Prostate gland (tissue), 2 donors: ENCODE data around the gene SNRPA1. TPM values are rescaled to one million over a fixed set of nuclear protein-coding genes. Genes with fewer than 3 reads are reported as not detected.

Experiments used
- DNase-seq: peaks from one replicate; pipeline ENCODE4 v3.0.0-alpha.2; 2019; ENCODE audit warnings: low spot score
- H3K27ac ChIP-seq, 2 donors: fragments of 200-600 bp; sonication (generic); 2 replicates each; pipeline ENCODE4 v1.5.1; 2017 to 2019
- H3K27me3 ChIP-seq: fragments of 200-600 bp; sonication (generic); replicated peaks from 2 replicates; pipeline ENCODE4 v1.5.1; 2019; ENCODE audit not compliant: insufficient read depth
- H3K36me3 ChIP-seq, 2 donors: fragments of 200-600 bp; sonication (generic); 1 replicate in 1 of 2; 2 replicates in 1 of 2; pipeline versions ENCODE4 v1.5.1 to v1.8.1; 2017 to 2019
- H3K4me1 ChIP-seq: fragments of 200-600 bp; sonication (generic); replicated peaks from 2 replicates; pipeline ENCODE4 v1.5.1; 2019
- H3K4me3 ChIP-seq, 2 donors: fragments of 200-600 bp; sonication (generic); 2 replicates each; pipeline ENCODE4 v1.5.1; 2017 to 2019
- H3K9me3 ChIP-seq: fragments of 200-600 bp; sonication (generic); 2 replicates; pipeline ENCODE4 v1.5.1; 2017
- POLR2A ChIP-seq: fragments of 450-650 bp; IDR thresholded peaks from one replicate; pipeline ENCODE4 v1.6.1; 2016; ENCODE audit warnings: antibody characterized with exemption, mild to moderate bottlenecking
- POLR2AphosphoS5 ChIP-seq: sonication (generic); formaldehyde crosslinking; IDR thresholded peaks from one replicate; pipeline ENCODE4 v1.6.1; 2017; ENCODE audit warnings: antibody characterized with exemption
- WGBS: methylation state at CpG from one replicate; pipeline ENCODE4 v1.1.5; 2018; 5-methylcytosine and 5-hydroxymethylcytosine counted together
- intact Hi-C: fragments of 100-400 bp; cut with DNase I; formaldehyde crosslinking; loops from one replicate; pipeline ENCODE4 v1.14.2; 2022
- total RNA-seq, 2 donors: library from RNA; depleted of rRNA; stranded (reverse); fragments of >200 nt; gene quantifications; one replicate each; pipeline ENCODE4 v1.1.0, GENCODE V29; 2016
- TF ChIP-seq, protein P1 (sequence below), 4 experiments: fragments of 200-600 bp in 2 of 4; fragments of 450-650 bp in 2 of 4; sonication (generic) in 2 of 4; IDR thresholded peaks; 1 replicate in 3 of 4; 2 replicates in 1 of 4; pipeline ENCODE4 v1.5.1; 2016 to 2019; ENCODE audit warnings: antibody characterized with exemption in 4 of 4, mild to moderate bottlenecking in 2 of 4, moderate library complexity in 2 of 4

SNRPA1 gene
- total RNA-seq, 2 donors from 2014 or later: 23.6 to 55.3 TPM

DNA sequence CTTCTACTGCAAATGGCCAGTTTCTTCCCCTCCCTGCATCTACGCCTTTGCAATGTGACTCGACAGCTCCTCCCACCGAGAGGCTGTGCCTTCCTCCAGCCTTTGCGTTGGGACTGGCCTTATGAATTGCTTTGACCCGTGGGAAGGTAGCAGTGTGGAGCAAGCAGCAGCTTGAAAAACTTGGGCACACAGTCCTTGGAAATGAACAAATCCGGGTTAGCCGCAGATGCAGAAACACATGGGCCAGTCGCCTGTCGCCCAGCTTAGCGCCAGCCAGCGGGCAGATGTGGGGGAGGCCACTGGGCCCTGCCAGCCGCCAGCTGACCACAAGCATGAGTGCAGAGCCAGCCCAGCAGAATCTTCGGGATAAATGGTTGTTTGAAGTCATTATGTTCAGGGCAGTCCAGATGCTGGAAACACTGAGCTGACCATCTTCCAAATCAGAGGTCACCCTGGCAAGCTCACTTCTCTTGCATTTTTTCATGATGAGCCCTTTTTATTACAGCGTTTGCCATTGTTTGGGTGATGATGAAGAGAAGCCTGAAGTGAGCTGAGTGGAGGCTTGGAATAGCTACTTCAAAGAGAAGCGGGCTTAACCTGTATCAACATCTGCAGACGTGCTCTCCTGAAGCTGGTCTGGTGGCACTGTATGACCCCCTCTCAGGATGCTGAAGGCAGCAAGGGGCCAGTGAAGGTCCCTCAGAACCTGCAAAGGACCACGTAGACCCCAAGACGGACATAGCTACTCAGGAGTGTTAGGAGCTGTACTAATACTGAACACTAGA is 27.5 kb downstream of the SNRPA1 start:
- TF ChIP-seq, protein P1, sequence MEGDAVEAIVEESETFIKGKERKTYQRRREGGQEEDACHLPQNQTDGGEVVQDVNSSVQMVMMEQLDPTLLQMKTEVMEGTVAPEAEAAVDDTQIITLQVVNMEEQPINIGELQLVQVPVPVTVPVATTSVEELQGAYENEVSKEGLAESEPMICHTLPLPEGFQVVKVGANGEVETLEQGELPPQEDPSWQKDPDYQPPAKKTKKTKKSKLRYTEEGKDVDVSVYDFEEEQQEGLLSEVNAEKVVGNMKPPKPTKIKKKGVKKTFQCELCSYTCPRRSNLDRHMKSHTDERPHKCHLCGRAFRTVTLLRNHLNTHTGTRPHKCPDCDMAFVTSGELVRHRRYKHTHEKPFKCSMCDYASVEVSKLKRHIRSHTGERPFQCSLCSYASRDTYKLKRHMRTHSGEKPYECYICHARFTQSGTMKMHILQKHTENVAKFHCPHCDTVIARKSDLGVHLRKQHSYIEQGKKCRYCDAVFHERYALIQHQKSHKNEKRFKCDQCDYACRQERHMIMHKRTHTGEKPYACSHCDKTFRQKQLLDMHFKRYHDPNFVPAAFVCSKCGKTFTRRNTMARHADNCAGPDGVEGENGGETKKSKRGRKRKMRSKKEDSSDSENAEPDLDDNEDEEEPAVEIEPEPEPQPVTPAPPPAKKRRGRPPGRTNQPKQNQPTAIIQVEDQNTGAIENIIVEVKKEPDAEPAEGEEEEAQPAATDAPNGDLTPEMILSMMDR (IDR thresholded peaks at IDR 0.05): no peak
- TF ChIP-seq POLR2AphosphoS5: no peak
- TF ChIP-seq POLR2A: no peak
- Histone ChIP-seq H3K9me3 (no peaks in the 10 kb centered on the region), H3K36me3 (peaks cover 0 to 20% of the 10 kb centered on the region in 2 donors), H3K27ac (no peak overlapping the region), H3K27me3 (no peaks in the 10 kb centered on the region), H3K4me1 (no peaks in the 10 kb centered on the region), H3K4me3 (no peak overlapping the region)
- intact Hi-C loops: loop anchor here (5.0 kb wide), 1 partner anchor 350 kb away; the partner anchor contains the start of gene LRRK1
- 54% methylated on average over 18 of the region's 18 CpGs for WGBS
- DNase-seq: no peak

GRCh38 chr15:101266787-101267186 is 28.3 kb downstream of the SNRPA1 start:
- intact Hi-C loops: loop anchor here (5.0 kb wide), 1 partner anchor 349 kb away; the partner anchor contains the start of gene LRRK1
- no peak overlapping the region for H3K4me3 ChIP-seq

DNA sequence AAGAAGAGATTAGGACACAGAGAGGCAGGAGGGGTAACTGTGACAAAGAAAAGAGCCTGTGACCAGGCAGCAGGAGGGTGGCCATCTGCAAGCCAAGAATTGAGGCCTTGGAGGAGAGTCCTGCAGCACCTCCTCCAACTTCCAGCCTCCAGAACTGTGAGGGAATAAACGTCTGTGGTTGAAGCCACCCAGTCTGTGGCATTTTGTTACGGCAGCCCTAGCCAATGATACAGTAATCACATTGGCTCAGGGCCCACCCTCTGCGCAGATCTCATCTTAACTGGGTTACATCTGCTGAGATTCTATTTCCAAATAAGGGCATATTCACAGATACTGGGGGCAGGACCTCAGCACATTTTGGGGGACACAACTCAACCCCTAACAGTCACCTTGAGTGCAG is 29.0 kb downstream of the SNRPA1 start:
- no peaks in the 10 kb centered on the region for H3K27me3 ChIP-seq
- intact Hi-C loops: loop anchor here (5.0 kb wide), 1 partner anchor 349 kb away; the partner anchor contains the start of gene LRRK1
- no peaks in the 10 kb centered on the region for H3K4me1 ChIP-seq
- 77% methylated on average over 3 of the region's 3 CpGs for WGBS
- H3K4me3 ChIP-seq: no peak overlapping the region
- peaks cover 0 to 8% of the 10 kb centered on the region in 2 donors for H3K36me3 ChIP-seq
- no peaks in the 10 kb centered on the region for H3K9me3 ChIP-seq
- H3K27ac ChIP-seq: no peak overlapping the region
- no peak for DNase-seq
- TF ChIP-seq, protein P1 (IDR thresholded peaks at IDR 0.05): no peak
- TF ChIP-seq POLR2AphosphoS5 (no peak), POLR2A (no peak)

More at GRCh38 chr15:101266787-101267186, 28.3 kb downstream of the SNRPA1 start:
- Histone ChIP-seq H3K27me3 (no peaks in the 10 kb centered on the region), H3K4me1 (no peaks in the 10 kb centered on the region), H3K36me3 (peaks cover 0 to 15% of the 10 kb centered on the region in 2 donors), H3K27ac (no peak overlapping the region), H3K9me3 (no peaks in the 10 kb centered on the region)
- TF ChIP-seq POLR2AphosphoS5 (no peak), POLR2A (no peak)
- TF ChIP-seq, protein P1 (IDR thresholded peaks at IDR 0.05): no peak
- DNase-seq: no peak
- WGBS: 73% methylated on average over 9 of the region's 9 CpGs

DNA sequence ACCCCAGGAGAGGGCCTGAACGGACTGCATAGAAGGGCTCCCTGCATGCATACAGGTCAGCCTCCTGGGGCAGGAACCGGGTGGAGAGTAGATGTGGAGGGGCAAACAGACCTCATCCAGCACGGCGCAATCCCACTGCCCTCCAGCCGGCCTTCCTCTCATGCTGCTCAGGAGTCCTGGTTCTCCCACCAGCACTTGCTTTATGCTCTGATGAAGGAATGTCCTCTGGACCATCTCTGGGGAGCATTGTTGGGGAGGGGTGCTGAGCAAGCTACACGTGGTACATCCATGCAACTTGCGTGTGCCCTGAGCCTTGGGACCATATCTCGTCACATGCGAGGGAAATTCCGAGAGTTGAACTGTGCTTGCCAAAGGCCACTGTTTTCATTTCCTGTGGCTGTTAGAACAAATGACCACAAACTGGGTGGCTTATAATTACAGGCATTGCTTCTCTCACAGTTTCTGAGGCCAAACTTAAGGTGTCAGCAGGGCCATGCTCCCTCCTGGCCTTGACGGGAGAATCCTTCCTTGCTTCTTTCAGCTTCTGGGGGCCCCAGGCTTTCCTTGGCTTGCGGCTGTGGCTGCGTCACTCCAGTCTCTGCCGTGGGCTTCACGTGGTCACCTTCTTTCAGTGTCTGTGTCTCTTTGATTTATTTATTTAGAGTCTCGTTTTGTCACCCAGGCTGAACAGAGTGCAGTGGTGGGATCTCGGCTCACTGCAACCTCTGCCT is 30.0 kb downstream of the SNRPA1 start:
- H3K4me3 ChIP-seq: no peak overlapping the region
- H3K4me1 ChIP-seq: no peaks in the 10 kb centered on the region
- TF ChIP-seq POLR2A: no peak
- no peak for TF ChIP-seq POLR2AphosphoS5
- TF ChIP-seq, protein P1 (IDR thresholded peaks at IDR 0.05): no peak
- no peaks in the 10 kb centered on the region for H3K36me3 ChIP-seq
- no peaks in the 10 kb centered on the region for H3K9me3 ChIP-seq
- no peak overlapping the region for H3K27ac ChIP-seq
- intact Hi-C loops: loop anchor here (5.0 kb wide), 1 partner anchor 348 kb away; the partner anchor contains the start of gene LRRK1
- 86% methylated on average over 17 of the region's 17 CpGs for WGBS
- DNase-seq: no peak
- H3K27me3 ChIP-seq: no peaks in the 10 kb centered on the region
